Measurements from ENCODE around the gene ALDH1A1.

Gene ALDH1A1

GRCh38 chr9:72882117-72882775 lies 70.6 kb downstream of the ALDH1A1 start:
- POLR2A ChIA-PET = no interaction called here
- Histone ChIP-seq H3K9me3 (ENCODE audit: control insufficient read depth, insufficient read depth, low read depth, low read length) (no peaks in the 10 kb centered on the region), H3K36me3 (ENCODE audit: control insufficient read depth in 2 of 2, insufficient read depth in 1 of 2, low read length in 2 of 2) (no peaks in the 10 kb centered on the region), H3K4me3 (ENCODE audit: low read depth, low read length) (no peak overlapping the region), H3K27ac (ENCODE audit: extremely low read depth, low read depth, low read length) (no peak overlapping the region), H3K4me1 (ENCODE audit: control insufficient read depth, insufficient read depth, low read length) (no peaks in the 10 kb centered on the region)
- TF ChIP-seq GLIS2 (tag by site-specific recombination; IDR thresholded peaks at IDR 0.05) (no peak), ZNF654 (tag by site-specific recombination; IDR thresholded peaks at IDR 0.05; ENCODE audit: low read depth) (no peak), INSM2 (tag by site-specific recombination; IDR thresholded peaks at IDR 0.05) (no peak), TCF7L2 (IDR thresholded peaks at IDR 0.05; ENCODE audit: borderline replicate concordance, low read depth, low read length) (no peak), ZBTB1 (tag by site-specific recombination; IDR thresholded peaks at IDR 0.05) (no peak), ZBTB26 (tag by site-specific recombination; optimal IDR thresholded peaks at IDR 0.05) (no peak), ZNF513 (tag by site-specific recombination; IDR thresholded peaks at IDR 0.05) (no peak), ZNF114 (tag by site-specific recombination; IDR thresholded peaks at IDR 0.05) (no peak), ZNF132 (tag by site-specific recombination; IDR thresholded peaks at IDR 0.05; ENCODE audit: borderline replicate concordance) (no peak), ZNF26 (tag by site-specific recombination; IDR thresholded peaks at IDR 0.05) (no peak), ZNF660 (tag by site-specific recombination; IDR thresholded peaks at IDR 0.05) (no peak), ZNF623 (tag by site-specific recombination; IDR thresholded peaks at IDR 0.05) (no peak), ZBTB6 (tag by site-specific recombination; IDR thresholded peaks at IDR 0.05) (no peak), ZFP37 (tag by site-specific recombination; IDR thresholded peaks at IDR 0.05) (no peak), ZNF391 (tag by site-specific recombination; IDR thresholded peaks at IDR 0.05; ENCODE audit: borderline replicate concordance, low read depth) (no peak), KLF10 (tag by site-specific recombination; IDR thresholded peaks at IDR 0.05) (no peak), ZNF350 (tag by site-specific recombination; IDR thresholded peaks at IDR 0.05) (no peak)
- CTCF ChIA-PET = interaction anchor here (1.3 kb wide), 1 partner anchor 140 kb away, joined by 4 read pairs; no protein-coding TSS in a partner anchor

- POLR2A ChIA-PET = no interaction called here
- no peak overlapping the region for H3K27ac ChIP-seq (ENCODE audit: extremely low read depth, low read depth, low read length)
- CTCF ChIA-PET = interaction anchor here (0.6 kb wide), 1 partner anchor 23 kb away, joined by 4 read pairs; no protein-coding TSS in a partner anchor
- no peaks in the 10 kb centered on the region for H3K9me3 ChIP-seq (ENCODE audit: control insufficient read depth, insufficient read depth, low read depth, low read length)
- H3K4me1 ChIP-seq (ENCODE audit: control insufficient read depth, insufficient read depth, low read length) = no peaks in the 10 kb centered on the region
- H3K4me3 ChIP-seq (ENCODE audit: low read depth, low read length) = no peak overlapping the region
- H3K36me3 ChIP-seq (ENCODE audit: control insufficient read depth in 2 of 2, insufficient read depth in 1 of 2, low read length in 2 of 2) = no peaks in the 10 kb centered on the region
- no peak for TF ChIP-seq ZNF48 (tag by site-specific recombination; IDR thresholded peaks at IDR 0.05)
- no peak for TF ChIP-seq ZNF202 (tag by site-specific recombination; IDR thresholded peaks at IDR 0.05; ENCODE audit: borderline replicate concordance)
- no peak for TF ChIP-seq ZNF704 (tag by site-specific recombination; IDR thresholded peaks at IDR 0.05)
- no peak for TF ChIP-seq ZNF701 (tag by site-specific recombination; IDR thresholded peaks at IDR 0.05)
- TF ChIP-seq SCRT1 (tag by site-specific recombination; IDR thresholded peaks at IDR 0.05; ENCODE audit: borderline replicate concordance) = no peak
- no peak for TF ChIP-seq ZNF16 (tag by site-specific recombination; IDR thresholded peaks at IDR 0.05; ENCODE audit: low read depth)
- no peak for TF ChIP-seq ZNF391 (tag by site-specific recombination; IDR thresholded peaks at IDR 0.05; ENCODE audit: borderline replicate concordance, low read depth)
- TF ChIP-seq ZNF24 (tag by site-specific recombination; IDR thresholded peaks at IDR 0.05) = no peak
- no peak for TF ChIP-seq ZNF513 (tag by site-specific recombination; IDR thresholded peaks at IDR 0.05)
These were observed 72.0 kb downstream of the ALDH1A1 start for GRCh38 chr9:72880821-72881220.

All from HEK293 (cell line).